OCI-LY1 (cell line): ENCODE results near the gene PLA2G2D.

Source experiments
- H2AFZ ChIP-seq: fragments of 200-600 bp; sonication (generic), shearing (Covaris generic); 2 replicates; pipeline ENCODE4 v1.6.0; 2014; ENCODE audit warnings: antibody characterized with exemption, mild to moderate bottlenecking, low read length
- H3F3A ChIP-seq: fragments of 200-600 bp; sonication (generic), shearing (Covaris generic); 2 replicates; pipeline ENCODE4 v1.6.0; 2014; ENCODE audit warnings: mild to moderate bottlenecking, antibody characterized with exemption, low read length, moderate library complexity; ENCODE audit not compliant: insufficient read depth
- H3K27ac ChIP-seq: fragments of 200-600 bp; sonication (generic); 2 replicates; pipeline ENCODE4 v1.5.1; 2014; ENCODE audit warnings: low read length, mixed run types, mild to moderate bottlenecking, low read depth; ENCODE audit not compliant: poor library complexity, severe bottlenecking
- H3K27me3 ChIP-seq: fragments of 200-600 bp; sonication (generic); 2 replicates; pipeline ENCODE4 v1.6.0; 2014; ENCODE audit warnings: antibody characterized with exemption, mild to moderate bottlenecking, low read length, moderate library complexity; ENCODE audit not compliant: insufficient read depth
- H3K36me3 ChIP-seq: fragments of 200-600 bp; sonication (generic); 2 replicates; pipeline ENCODE4 v1.6.1; 2014; ENCODE audit warnings: mild to moderate bottlenecking, antibody characterized with exemption, low read length, moderate library complexity, mixed read lengths; ENCODE audit not compliant: insufficient read depth
- H3K4me1 ChIP-seq: fragments of 200-600 bp; sonication (generic); 2 replicates; pipeline ENCODE4 v1.5.1; 2014; ENCODE audit warnings: mild to moderate bottlenecking, low read length, moderate library complexity; ENCODE audit not compliant: insufficient read depth, severe bottlenecking
- H3K4me2 ChIP-seq: fragments of 200-600 bp; sonication (generic), shearing (Covaris generic); 2 replicates; pipeline ENCODE4 v1.6.1; 2014; ENCODE audit warnings: low read length
- H3K4me3 ChIP-seq: fragments of 200-600 bp; sonication (generic); 2 replicates; pipeline ENCODE4 v1.5.1; 2014; ENCODE audit warnings: low read length, low read depth, mild to moderate bottlenecking, mixed read lengths; ENCODE audit not compliant: poor library complexity, severe bottlenecking
- H3K79me2 ChIP-seq: fragments of 200-600 bp; shearing (Covaris generic); 2 replicates; pipeline ENCODE4 v1.6.1; 2016; ENCODE audit warnings: mixed run types, low read length, mixed read lengths; ENCODE audit not compliant: insufficient read depth
- H3K9ac ChIP-seq: fragments of 200-600 bp; sonication (generic), shearing (Covaris generic); 2 replicates; pipeline ENCODE4 v1.6.1; 2014; ENCODE audit warnings: mild to moderate bottlenecking, low read length, mixed read lengths
- H3K9me2 ChIP-seq: fragments of 200-600 bp; sonication (generic), shearing (Covaris generic); 2 replicates; pipeline ENCODE4 v1.6.1; 2014; ENCODE audit warnings: low read depth, mild to moderate bottlenecking, low read length, mixed read lengths
- H3K9me3 ChIP-seq: fragments of 200-600 bp; shearing (Covaris generic); 2 replicates; pipeline ENCODE4 v1.6.1; 2014; ENCODE audit warnings: low read length, mixed read lengths
- H4K20me1 ChIP-seq: fragments of 200-600 bp; sonication (generic), shearing (Covaris generic); 2 replicates; pipeline ENCODE4 v1.6.0; 2016; ENCODE audit warnings: mild to moderate bottlenecking, low read length; ENCODE audit not compliant: insufficient read depth
- EZH2 ChIP-seq: fragments of 200-600 bp; sonication (generic), shearing (Covaris generic); IDR thresholded peaks from 2 replicates; pipeline ENCODE4 v1.8.0; 2017; ENCODE audit warnings: borderline replicate concordance, mixed run types, mild to moderate bottlenecking, antibody characterized with exemption, low read length, moderate library complexity, mixed read lengths
- TF ChIP-seq, protein P1 (sequence below): fragments of 200-600 bp; sonication (generic), shearing (Covaris generic); IDR thresholded peaks from 2 replicates; pipeline ENCODE4 v1.5.1; 2017; ENCODE audit warnings: mild to moderate bottlenecking, antibody characterized with exemption, low read length, moderate library complexity, mixed read lengths

PLA2G2D gene

GRCh38 chr1:20086800-20087199 is 32.5 kb downstream of the PLA2G2D start:
- Histone ChIP-seq H3K4me1 (no peaks in the 10 kb centered on the region), H3K4me3 (no peak overlapping the region), H4K20me1 (no peaks in the 10 kb centered on the region), H3K36me3 (no peaks in the 10 kb centered on the region), H3K9me3 (no peaks in the 10 kb centered on the region), H3F3A (no peaks in the 10 kb centered on the region), H3K9ac (no peak overlapping the region), H3K9me2 (no peaks in the 10 kb centered on the region), H2AFZ (no peak overlapping the region), H3K4me2 (no peak overlapping the region), H3K79me2 (no peaks in the 10 kb centered on the region), H3K27me3 (no peaks in the 10 kb centered on the region), H3K27ac (no peak overlapping the region)
- TF ChIP-seq EZH2, result no peak
- TF ChIP-seq, protein P1, sequence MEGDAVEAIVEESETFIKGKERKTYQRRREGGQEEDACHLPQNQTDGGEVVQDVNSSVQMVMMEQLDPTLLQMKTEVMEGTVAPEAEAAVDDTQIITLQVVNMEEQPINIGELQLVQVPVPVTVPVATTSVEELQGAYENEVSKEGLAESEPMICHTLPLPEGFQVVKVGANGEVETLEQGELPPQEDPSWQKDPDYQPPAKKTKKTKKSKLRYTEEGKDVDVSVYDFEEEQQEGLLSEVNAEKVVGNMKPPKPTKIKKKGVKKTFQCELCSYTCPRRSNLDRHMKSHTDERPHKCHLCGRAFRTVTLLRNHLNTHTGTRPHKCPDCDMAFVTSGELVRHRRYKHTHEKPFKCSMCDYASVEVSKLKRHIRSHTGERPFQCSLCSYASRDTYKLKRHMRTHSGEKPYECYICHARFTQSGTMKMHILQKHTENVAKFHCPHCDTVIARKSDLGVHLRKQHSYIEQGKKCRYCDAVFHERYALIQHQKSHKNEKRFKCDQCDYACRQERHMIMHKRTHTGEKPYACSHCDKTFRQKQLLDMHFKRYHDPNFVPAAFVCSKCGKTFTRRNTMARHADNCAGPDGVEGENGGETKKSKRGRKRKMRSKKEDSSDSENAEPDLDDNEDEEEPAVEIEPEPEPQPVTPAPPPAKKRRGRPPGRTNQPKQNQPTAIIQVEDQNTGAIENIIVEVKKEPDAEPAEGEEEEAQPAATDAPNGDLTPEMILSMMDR, result no peak

DNA sequence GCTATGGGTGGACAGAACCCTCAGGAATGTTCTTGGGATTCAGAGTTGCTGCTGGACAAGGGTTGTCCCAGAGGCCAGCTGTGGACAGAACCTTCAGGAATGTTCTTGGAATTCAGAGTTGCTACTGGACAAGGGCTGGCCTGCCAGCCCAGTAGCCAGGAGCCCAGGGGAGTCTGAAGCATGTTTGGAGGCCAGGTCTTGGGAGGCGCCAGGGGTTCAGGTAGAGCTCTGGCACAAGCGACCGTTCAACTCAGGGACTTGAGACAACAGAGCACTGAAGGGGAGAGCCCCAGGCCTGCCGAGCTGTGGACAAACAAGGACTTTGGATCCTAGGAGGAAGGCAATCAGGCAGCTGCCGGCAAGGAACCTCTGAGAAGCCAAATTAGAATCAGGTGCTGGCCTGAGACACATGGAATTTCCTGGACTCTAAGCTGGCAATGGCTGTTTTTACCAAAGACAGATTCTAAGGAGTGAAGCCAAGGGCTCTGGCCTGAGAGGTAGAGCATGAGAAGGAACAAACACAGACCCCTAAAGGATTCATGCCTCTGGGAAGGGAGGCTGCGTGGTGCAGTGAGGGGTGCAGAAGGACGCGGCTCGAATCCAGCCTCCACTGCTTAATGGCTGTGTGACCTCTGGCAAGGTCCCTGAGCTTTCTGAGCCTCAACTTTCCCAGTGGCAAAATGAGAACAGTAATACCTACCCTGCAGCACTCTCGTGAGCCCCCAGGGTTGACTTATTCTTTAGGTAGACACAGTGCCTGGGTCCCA is 36.0 kb downstream of the PLA2G2D start:
- no peak overlapping the region for H3K4me3 ChIP-seq
- no peak for TF ChIP-seq EZH2
- TF ChIP-seq, protein P1, result no peak
- no peaks in the 10 kb centered on the region for H3F3A ChIP-seq
- H3K27me3 ChIP-seq, result no peaks in the 10 kb centered on the region
- no peak overlapping the region for H2AFZ ChIP-seq
- H3K4me2 ChIP-seq, result no peak overlapping the region
- H3K79me2 ChIP-seq, result no peaks in the 10 kb centered on the region
- no peaks in the 10 kb centered on the region for H3K9me3 ChIP-seq
- H3K4me1 ChIP-seq, result no peaks in the 10 kb centered on the region
- H4K20me1 ChIP-seq, result no peaks in the 10 kb centered on the region
- no peak overlapping the region for H3K9ac ChIP-seq
- no peaks in the 10 kb centered on the region for H3K36me3 ChIP-seq
- H3K27ac ChIP-seq, result no peak overlapping the region
- no peaks in the 10 kb centered on the region for H3K9me2 ChIP-seq

DNA sequence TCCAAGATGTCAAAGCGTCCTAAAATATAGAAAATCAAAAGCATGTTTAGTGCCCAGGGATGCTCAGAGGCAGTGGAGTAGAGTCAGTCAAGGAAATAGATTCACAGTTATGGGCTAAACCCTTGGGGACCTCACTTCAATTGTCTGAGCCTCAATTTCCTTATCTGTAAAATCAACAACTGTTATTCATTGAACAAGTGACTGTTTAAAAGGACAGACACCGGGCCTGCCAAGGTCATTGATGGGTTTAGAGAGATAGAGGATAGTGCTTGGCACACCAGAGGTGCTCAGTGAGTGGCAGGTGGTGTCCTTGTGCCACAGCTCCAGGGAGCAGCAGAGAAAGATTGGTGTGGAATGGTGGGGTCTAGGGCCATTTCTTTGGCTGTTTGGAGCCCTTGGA is 36.6 kb downstream of the PLA2G2D start:
- H3K27me3 ChIP-seq, result no peaks in the 10 kb centered on the region
- no peaks in the 10 kb centered on the region for H3K79me2 ChIP-seq
- no peaks in the 10 kb centered on the region for H4K20me1 ChIP-seq
- H3K4me2 ChIP-seq, result no peak overlapping the region
- H2AFZ ChIP-seq, result no peak overlapping the region
- no peaks in the 10 kb centered on the region for H3K9me3 ChIP-seq
- H3K9me2 ChIP-seq, result no peaks in the 10 kb centered on the region
- no peaks in the 10 kb centered on the region for H3K36me3 ChIP-seq
- H3K4me3 ChIP-seq, result no peak overlapping the region
- H3K4me1 ChIP-seq, result no peaks in the 10 kb centered on the region
- TF ChIP-seq, protein P1, result no peak
- no peak for TF ChIP-seq EZH2
- H3K9ac ChIP-seq, result no peak overlapping the region
- no peaks in the 10 kb centered on the region for H3F3A ChIP-seq
- H3K27ac ChIP-seq, result no peak overlapping the region
